ENCODE results near the gene SLC16A4.
"Not testable (repeated sequence)": the region's sequence is repeated elsewhere in the genome, so short reads cannot be mapped to it uniquely, and the experiment has no call there.

Gene SLC16A4

GRCh38 chr1:110408488-110408887 lies 17.7 kb upstream of the SLC16A4 start:
- DNase-seq, result no peak

GRCh38 chr1:110407260-110408210 lies 16.7 kb upstream of the SLC16A4 start, which contains the start of gene LAMTOR5:
Gene LAMTOR5 (minus strand): TSS chr1:110407694. CDS start chr1:110407620, 74 bp downstream.
- peak; percentile 96 for DNase-seq

DNA sequence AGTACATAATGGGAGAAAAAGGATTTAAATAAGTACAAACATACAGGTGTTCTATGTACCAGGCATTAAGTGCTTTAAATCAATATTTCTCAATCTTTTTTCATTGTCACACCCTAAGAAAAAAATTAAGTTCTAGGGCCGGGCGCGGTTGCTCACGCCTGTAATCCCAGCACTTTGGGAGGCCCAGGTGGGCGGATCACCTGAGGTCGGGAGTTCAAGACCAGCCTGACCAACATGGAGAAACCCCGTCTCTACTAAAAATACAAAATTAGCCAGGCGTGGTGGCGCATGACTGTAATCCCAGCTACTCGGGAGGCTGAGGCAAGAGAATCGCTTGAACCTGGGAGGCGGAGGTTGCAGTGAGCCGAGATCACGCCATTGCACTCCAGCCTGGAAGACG lies 15.6 kb upstream of the SLC16A4 start:
- not testable (repeated sequence) for DNase-seq

DNA sequence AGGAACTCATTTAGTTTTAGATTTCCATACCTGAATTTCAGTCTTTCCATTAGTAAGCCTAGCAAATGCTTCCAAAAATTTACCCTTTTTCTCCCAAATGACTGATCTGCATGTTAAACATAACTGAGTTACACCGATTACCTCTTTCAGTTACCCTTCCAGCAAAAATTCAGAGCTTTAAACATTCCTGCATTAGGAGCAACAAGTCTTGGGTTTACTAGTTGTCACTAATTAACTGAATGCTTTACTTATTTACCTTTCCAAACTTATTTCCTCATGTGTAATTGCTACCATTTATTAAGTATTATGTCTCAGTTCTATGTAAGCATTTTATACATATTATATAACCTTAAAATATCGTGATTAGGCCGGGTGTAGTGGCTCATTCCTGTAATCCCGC lies 13.6 kb upstream of the SLC16A4 start:
- DNase-seq, result no peak

DNA sequence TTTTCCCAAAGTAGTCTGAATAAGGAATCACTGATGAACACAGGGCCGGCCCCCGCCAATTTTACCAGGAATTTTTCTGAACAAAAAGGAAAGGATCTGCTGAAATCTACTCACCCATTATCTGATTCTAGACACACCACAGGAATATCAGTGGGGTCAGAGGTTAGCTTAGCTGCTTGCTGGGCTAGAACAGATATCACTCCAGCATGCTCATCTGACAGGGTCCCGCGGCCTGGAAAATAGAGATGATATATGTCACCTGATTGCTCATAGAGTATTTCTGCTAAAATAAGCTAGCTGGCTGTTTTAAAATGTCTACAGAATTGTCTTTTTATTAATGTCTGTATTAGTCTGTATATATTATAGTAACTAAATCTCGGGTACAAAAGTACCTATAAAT lies 13.0 kb upstream of the SLC16A4 start:
- no peak for DNase-seq

- not testable (repeated sequence) for DNase-seq
Measured at GRCh38 chr1:110396259-110396958, 5.6 kb upstream of the SLC16A4 start.

DNA sequence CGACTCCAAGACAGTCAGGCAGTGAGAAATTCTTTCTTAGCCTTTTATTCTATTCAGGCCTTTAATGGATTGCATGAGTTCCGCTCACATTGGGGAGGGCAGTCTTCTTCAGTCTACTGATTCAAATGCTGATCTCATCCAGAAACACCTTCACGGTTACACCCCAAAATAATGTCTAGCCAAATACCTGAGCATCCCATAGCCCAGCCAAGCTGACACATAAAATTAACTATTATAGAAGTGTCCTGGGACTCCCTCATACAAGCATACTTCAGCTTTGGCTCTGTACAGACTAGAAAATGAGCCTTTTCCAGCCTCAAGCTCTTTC lies 3.6 kb upstream of the SLC16A4 start:
- no peak for DNase-seq

- DNase-seq, result no peak
Measured at GRCh38 chr1:110393691-110394492, 3.1 kb upstream of the SLC16A4 start.

DNA sequence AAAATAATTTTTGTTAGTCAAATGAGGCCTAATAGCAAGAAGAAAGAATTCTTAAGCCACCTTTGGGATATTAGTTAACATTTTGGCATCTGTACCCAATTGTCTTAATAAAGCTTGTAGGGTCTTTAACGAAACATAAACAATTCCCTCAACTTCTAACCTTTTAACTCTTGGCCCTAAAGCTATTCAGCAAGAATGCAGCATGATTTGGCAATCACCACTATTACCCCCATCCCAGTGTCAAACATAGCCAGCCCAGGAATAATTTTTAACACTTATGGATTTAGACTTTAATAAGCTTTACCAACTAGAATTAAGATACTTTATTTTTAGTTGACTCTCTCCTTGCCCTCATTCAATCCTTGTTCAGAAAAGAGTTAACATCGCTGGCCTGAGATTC lies 2.5 kb upstream of the SLC16A4 start:
- DNase-seq, result no peak

- no peak for DNase-seq
Measured at GRCh38 chr1:110390096-110390495, 730 bp downstream of the SLC16A4 start.

- no peak for DNase-seq
Measured at GRCh38 chr1:110387048-110387754, 3.6 kb downstream of the SLC16A4 start.

- no peak for DNase-seq
Measured at GRCh38 chr1:110385369-110385768, 5.5 kb downstream of the SLC16A4 start.

GRCh38 chr1:110384581-110385321 lies 6.1 kb downstream of the SLC16A4 start:
- DNase-seq, result no peak

DNA sequence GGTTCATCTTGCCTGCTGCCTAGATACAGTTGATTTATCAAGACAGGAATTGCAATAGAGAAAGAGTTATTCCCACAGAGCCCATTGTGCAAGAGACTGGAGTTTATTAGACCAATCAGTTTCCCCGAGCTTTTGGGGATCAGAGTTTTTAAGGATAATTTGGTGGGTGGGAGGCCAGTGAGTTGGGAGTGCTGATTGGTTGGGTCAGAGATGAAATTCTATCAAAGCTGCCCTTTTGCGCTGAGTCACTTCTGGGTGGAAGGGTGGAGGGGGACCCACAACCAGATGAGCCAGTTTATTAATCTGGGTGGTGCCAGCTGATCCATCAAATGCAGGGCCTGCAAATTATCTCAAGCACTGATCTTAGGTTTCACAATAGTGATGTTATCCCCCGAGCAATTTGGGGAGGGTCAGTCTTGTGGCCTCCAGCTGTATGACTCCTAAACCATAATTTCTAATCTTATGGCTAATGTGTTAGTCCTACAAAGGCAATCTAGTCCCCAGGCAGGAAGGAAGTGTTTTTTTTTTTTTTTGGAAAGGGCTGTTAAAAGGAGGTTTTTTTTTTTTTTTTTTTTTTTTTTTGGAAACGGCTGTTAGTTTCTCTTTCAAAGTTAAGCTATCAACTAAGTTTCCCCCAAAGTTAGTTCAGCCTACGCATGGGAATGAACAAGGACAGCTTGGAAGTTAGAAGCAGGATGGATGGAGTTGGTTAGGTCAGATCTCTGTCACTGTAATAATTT lies 7.4 kb downstream of the SLC16A4 start:
- DNase-seq, result no peak

- no peak for DNase-seq
Measured at GRCh38 chr1:110380672-110381283, 10.0 kb downstream of the SLC16A4 start.

DNA sequence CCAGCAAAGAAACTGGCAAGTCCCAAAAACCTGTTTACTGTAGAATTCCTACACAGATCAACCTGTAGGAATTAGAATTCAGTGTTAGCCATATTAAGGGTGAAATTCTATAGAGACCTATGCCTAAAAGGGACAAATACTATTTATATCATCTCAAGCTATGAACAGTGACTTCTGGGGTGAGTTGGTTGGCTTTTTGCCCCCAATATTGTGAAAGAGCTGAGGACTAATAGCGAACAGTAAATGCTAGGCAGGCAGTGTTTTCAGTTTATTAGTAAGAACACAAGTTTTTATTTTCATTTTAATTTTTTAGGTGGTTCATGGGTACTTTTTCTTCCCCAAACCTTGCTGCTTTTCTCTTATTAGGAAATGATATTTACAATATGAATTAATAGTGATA lies 15.3 kb downstream of the SLC16A4 start:
- DNase-seq, result no peak

GRCh38 chr1:110370827-110371226 lies 20.0 kb downstream of the SLC16A4 start:
- no peak for DNase-seq

GRCh38 chr1:110364221-110364620 lies 26.6 kb downstream of the SLC16A4 start:
- DNase-seq, result no peak

- DNase-seq, result no peak
Measured at GRCh38 chr1:110361856-110362255, 29.0 kb downstream of the SLC16A4 start.

DNA sequence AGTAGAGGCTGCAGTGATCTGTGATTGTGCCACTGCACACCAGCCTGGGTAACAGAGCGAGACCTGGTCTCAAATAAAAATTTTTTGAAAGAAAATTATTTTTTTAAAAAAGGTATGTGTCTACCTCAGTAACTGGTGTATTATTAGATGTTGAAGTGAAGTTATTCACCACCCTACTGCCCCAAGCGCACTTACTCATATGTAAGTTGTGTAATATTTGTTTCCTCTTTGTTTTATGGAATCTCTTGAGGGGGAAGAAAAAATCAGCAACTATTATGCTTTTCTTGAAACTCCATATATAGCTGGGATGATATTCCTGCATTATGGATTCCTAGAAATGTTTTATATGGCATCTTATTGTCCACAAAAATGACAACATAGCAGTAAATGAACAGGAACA lies 30.4 kb downstream of the SLC16A4 start:
- no peak for DNase-seq

DNA sequence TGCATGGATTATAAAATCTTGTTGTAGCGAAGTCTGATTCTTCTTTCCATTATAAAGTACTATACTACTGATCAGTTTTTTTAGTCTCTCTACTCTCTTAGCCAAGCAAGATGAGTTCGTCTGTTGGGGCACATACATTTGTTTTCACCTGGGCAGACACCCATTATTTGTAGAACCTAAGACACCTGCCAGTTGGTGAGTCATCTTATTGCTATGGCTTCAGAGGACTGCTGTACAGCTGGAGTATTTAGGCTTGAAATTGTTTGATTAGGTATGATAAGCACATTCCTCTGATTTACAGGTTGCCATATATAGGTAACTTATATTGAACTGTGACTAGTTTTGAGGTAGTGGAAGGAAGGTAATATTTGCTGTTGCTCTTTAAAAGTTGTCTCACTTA lies 34.4 kb downstream of the SLC16A4 start:
- DNase-seq, result no peak
